ENCODE data around the gene FGD4. TPM values are rescaled to one million over a fixed set of nuclear protein-coding genes. Genes with fewer than 3 reads are reported as not detected.

Gene FGD4
- total and polyA plus RNA-seq, 2 of the 4 experiments (the other 2 are of a cell fraction): 2.1 to 8.8 TPM

GRCh38 chr12:32444895-32445294 lies 45.5 kb downstream of the FGD4 start:
- Histone ChIP-seq H3K9me1 (ENCODE audit: insufficient read depth, low read length) (0 out of 2 replicates have a peak, but pooled peaks cover 8% of the 10 kb centered on the region), H3K27me3 (ENCODE audit: control insufficient read depth, insufficient read depth, low read length) (no peaks in the 10 kb centered on the region), H3K56ac (ENCODE audit: extremely low read depth, insufficient read depth, low read length) (no peak overlapping the region), H3K27ac (ENCODE audit: insufficient read depth, low read length) (no peak overlapping the region), H4K5ac (ENCODE audit: low read depth, low read length) (no peak overlapping the region), H4K20me1 (ENCODE audit: insufficient read depth, low read length) (no peaks in the 10 kb centered on the region), H3K4me3 (ENCODE audit: insufficient read depth, low read depth, low read length) (no peak overlapping the region), H3K4me2 (ENCODE audit: low read depth, low read length) (no peak overlapping the region), H2AFZ (replicated peaks; ENCODE audit: low read length, poor library complexity) (no peak overlapping the region), H3K36me3 (ENCODE audit: control insufficient read depth, insufficient read depth, low read length) (no peaks in the 10 kb centered on the region), H4K91ac (ENCODE audit: insufficient read depth, low read depth, low read length) (no peak overlapping the region), H3K18ac (ENCODE audit: low read depth, low read length) (no peak overlapping the region), H2BK5ac (ENCODE audit: low read depth, low read length, poor library complexity, severe bottlenecking) (no peak overlapping the region), H4K8ac (ENCODE audit: low read depth in 2 of 2, low read length in 2 of 2) (no peak overlapping the region), H3K4ac (ENCODE audit: low read depth, low read length) (no peak overlapping the region), H2AK9ac (replicated peaks; ENCODE audit: low read depth, low read length, poor library complexity) (no peak overlapping the region), H3K23ac (ENCODE audit: low read depth, low read length) (no peak overlapping the region), H3K79me1 (ENCODE audit: low read depth in 1 of 2, low read length in 2 of 2) (no peaks in the 10 kb centered on the region), H2BK120ac (ENCODE audit: low read depth, low read length) (no peak overlapping the region), H2AK5ac (ENCODE audit: low read depth, low read length) (no peak overlapping the region), H2BK20ac (ENCODE audit: low read depth, low read length) (no peak overlapping the region), H3K4me1 (ENCODE audit: control insufficient read depth, insufficient read depth, low read length) (no peaks in the 10 kb centered on the region), H3K9me3 (ENCODE audit: control insufficient read depth, insufficient read depth, low read length) (no peaks in the 10 kb centered on the region), H2BK15ac (ENCODE audit: low read depth, low read length) (no peak overlapping the region), H3K9ac (ENCODE audit: low read depth, low read length) (no peak overlapping the region), H3K14ac (replicated peaks; ENCODE audit: low read depth, low read length) (no peak overlapping the region)
- BruUV-seq (replicated peaks): no TSS peak
- WGBS, 2 experiments (ENCODE audit: extremely low coverage in 2 of 2, insufficient read length in 1 of 2): no CpG with 5 or more reads among the region's 2 CpGs
- ChIA-PET CTCF (no interaction called here), POLR2A (ENCODE audit: unreplicated experiment) (no interaction called here)
- intact Hi-C loops (cut with micrococcal nuclease): no loop called here
- in situ Hi-C loops (cut with MboI; ENCODE audit: low sequenced_read_pairs): no loop called here
- peak; percentile 77 for DNase-seq
- peak; percentile 24 for ATAC-seq (ENCODE audit: low read depth)
- dilution Hi-C loops (cut with HindIII; ENCODE audit: low sequenced_read_pairs, unreplicated experiment): no loop called here
- TF ChIP-seq RCOR1 (IDR thresholded peaks at IDR 0.05; ENCODE audit: insufficient replicate concordance, low read length) (no peak), RFX5 (IDR thresholded peaks at IDR 0.05; ENCODE audit: low read depth, low read length) (no peak), FOS (IDR thresholded peaks at IDR 0.05; ENCODE audit: low read depth, low read length) (no peak), CEBPB (IDR thresholded peaks at IDR 0.05; ENCODE audit: low read depth, low read length) (no peak), ELK1 (IDR thresholded peaks at IDR 0.05; ENCODE audit: borderline replicate concordance, low read depth, low read length) (no peak), POLR2A (IDR thresholded peaks at IDR 0.05; ENCODE audit: low read depth, low read length) (no peak)

All from IMR-90 (cell line).